Neural crest cell (in vitro differentiated cells): ENCODE results near the gene EYS. TPM values are rescaled to one million over a fixed set of nuclear protein-coding genes. Genes with fewer than 3 reads are reported as not detected.

ENCODE experiments used
- DNase-seq: peaks from one replicate; pipeline ENCODE4 v3.0.0; 2021; ENCODE audit warnings: low read depth, mixed read lengths, low spot score
- H3K27ac Mint-ChIP-seq: one replicate; pipeline ENCODE4 v1.8.0; 2021; ENCODE audit warnings: mild to moderate bottlenecking, mixed read lengths; ENCODE audit not compliant: unreplicated experiment
- H3K27me3 Mint-ChIP-seq: 2 replicates; pipeline ENCODE4 v1.8.0; 2021; ENCODE audit warnings: low read depth, mild to moderate bottlenecking, mixed read lengths
- H3K36me3 Mint-ChIP-seq: 2 replicates; pipeline ENCODE4 v1.8.0; 2021; ENCODE audit warnings: low read depth, mild to moderate bottlenecking, mixed read lengths
- H3K4me1 Mint-ChIP-seq: 2 replicates; pipeline ENCODE4 v1.8.0; 2021; ENCODE audit warnings: mixed read lengths
- H3K4me3 Mint-ChIP-seq: one replicate; pipeline ENCODE4 v1.8.0; 2021; ENCODE audit warnings: mild to moderate bottlenecking, mixed read lengths
- H3K9me3 Mint-ChIP-seq: 2 replicates; pipeline ENCODE4 v1.8.0; 2021; ENCODE audit warnings: mixed read lengths
- CTCF ChIP-seq: fragments of 200-600 bp; sonication (generic); conservative IDR thresholded peaks from 2 replicates; pipeline ENCODE4 v1.5.0; 2021; ENCODE audit warnings: antibody characterized with exemption, mild to moderate bottlenecking
- total RNA-seq: library from RNA; stranded (reverse); gene quantifications from 2 replicates; pipeline ENCODE4 v1.2.1, GENCODE V29; 2021

Gene EYS
- total RNA-seq, 1 donor from 2014 or later: 0.40 TPM

- TF ChIP-seq CTCF: no peak
- H3K4me1 Mint-ChIP-seq: peaks cover 4% of the 10 kb centered on the region
- H3K27me3 Mint-ChIP-seq: no peaks in the 10 kb centered on the region
- no peak for DNase-seq
- no peak overlapping the region for H3K27ac Mint-ChIP-seq
- no peaks in the 10 kb centered on the region for H3K36me3 Mint-ChIP-seq
- H3K4me3 Mint-ChIP-seq: no peak overlapping the region
- H3K9me3 Mint-ChIP-seq: no peaks in the 10 kb centered on the region
These were observed 989.7 kb downstream of the EYS start for GRCh38 chr6:64717281-64717680.

GRCh38 chr6:64715624-64716023 is 991.4 kb downstream of the EYS start:
- Mint-ChIP-seq H3K27me3 (no peaks in the 10 kb centered on the region), H3K9me3 (no peaks in the 10 kb centered on the region), H3K36me3 (no peaks in the 10 kb centered on the region), H3K27ac (no peak overlapping the region), H3K4me1 (peaks cover 4% of the 10 kb centered on the region), H3K4me3 (no peak overlapping the region)
- no peak for DNase-seq
- no peak for TF ChIP-seq CTCF

DNA sequence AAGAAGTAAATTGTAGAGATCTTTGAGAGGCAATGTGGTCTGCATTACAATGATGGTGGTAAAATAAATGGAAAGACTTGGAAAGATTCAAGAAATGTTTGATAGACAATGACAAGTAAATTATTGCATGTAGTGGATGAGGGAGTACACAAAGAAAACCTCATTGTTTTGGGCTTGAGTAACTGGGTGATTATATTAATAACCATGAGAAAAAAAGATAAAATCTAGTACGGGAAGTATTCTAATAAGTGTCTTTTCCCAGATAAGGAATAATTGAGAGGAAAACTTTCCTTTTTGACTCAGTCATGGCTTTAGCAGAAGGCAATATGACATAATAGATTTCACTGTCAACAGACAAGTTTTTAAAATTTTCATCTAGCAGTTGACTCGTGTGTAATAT is 993.0 kb downstream of the EYS start:
- H3K4me3 Mint-ChIP-seq: no peak overlapping the region
- DNase-seq: no peak
- H3K27me3 Mint-ChIP-seq: no peaks in the 10 kb centered on the region
- no peak for TF ChIP-seq CTCF
- H3K36me3 Mint-ChIP-seq: no peaks in the 10 kb centered on the region
- peaks cover 4% of the 10 kb centered on the region for H3K4me1 Mint-ChIP-seq
- H3K27ac Mint-ChIP-seq: peak overlapping the region; percentile 3
- H3K9me3 Mint-ChIP-seq: no peaks in the 10 kb centered on the region

GRCh38 chr6:64713175-64713574 is 993.9 kb downstream of the EYS start:
- H3K27ac Mint-ChIP-seq: no peak overlapping the region
- no peak for TF ChIP-seq CTCF

DNA sequence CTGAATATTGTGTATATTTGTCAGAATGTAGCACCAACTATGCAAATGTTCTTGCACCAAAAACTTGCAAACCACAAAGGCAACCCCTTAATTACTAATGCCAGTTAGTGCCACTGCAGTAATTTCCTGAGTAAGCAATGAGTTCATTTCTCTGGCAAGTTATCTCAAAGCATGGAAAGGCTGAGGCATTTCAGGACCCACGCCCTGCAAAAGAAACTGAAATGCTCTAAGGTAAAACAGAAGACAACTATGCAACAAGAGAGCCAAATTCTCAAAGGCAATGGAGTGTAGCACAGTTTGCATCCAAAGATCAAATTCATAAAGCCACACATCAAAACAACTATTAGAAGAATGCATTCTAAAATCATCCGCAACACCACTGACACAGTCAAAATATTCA is 994.4 kb downstream of the EYS start:
- peaks cover 4% of the 10 kb centered on the region for H3K4me1 Mint-ChIP-seq
- no peak overlapping the region for H3K27ac Mint-ChIP-seq
- DNase-seq: no peak
- H3K36me3 Mint-ChIP-seq: no peaks in the 10 kb centered on the region
- no peaks in the 10 kb centered on the region for H3K9me3 Mint-ChIP-seq
- no peak for TF ChIP-seq CTCF
- H3K27me3 Mint-ChIP-seq: no peaks in the 10 kb centered on the region
- no peak overlapping the region for H3K4me3 Mint-ChIP-seq

More at GRCh38 chr6:64713175-64713574, 993.9 kb downstream of the EYS start:
- Mint-ChIP-seq H3K9me3 (no peaks in the 10 kb centered on the region), H3K4me1 (peaks cover 4% of the 10 kb centered on the region), H3K4me3 (no peak overlapping the region), H3K27me3 (no peaks in the 10 kb centered on the region), H3K36me3 (no peaks in the 10 kb centered on the region)
- no peak for DNase-seq

GRCh38 chr6:64703922-64704321 is 1003.1 kb downstream of the EYS start:
- Mint-ChIP-seq H3K36me3 (no peaks in the 10 kb centered on the region), H3K4me3 (no peak overlapping the region), H3K4me1 (no peaks in the 10 kb centered on the region), H3K9me3 (no peaks in the 10 kb centered on the region), H3K27me3 (no peaks in the 10 kb centered on the region), H3K27ac (no peak overlapping the region)
- no peak for TF ChIP-seq CTCF
- no peak for DNase-seq
